Uterus (tissue), 4 donors: ENCODE measurements around the gene HTR4. TPM values are rescaled to one million over a fixed set of nuclear protein-coding genes. Genes with fewer than 3 reads are reported as not detected.

Experiments used
- DNase-seq, 2 donors: peaks; one replicate each; pipeline ENCODE4 v3.0.0-alpha.2; 2019 to 2020
- H3K27ac ChIP-seq, 2 donors: fragments of 200-600 bp; sonication (generic); 1 replicate in 1 of 2; 2 replicates in 1 of 2; pipeline ENCODE4 v1.5.1; 2016 to 2018
- H3K27me3 ChIP-seq, 2 donors: fragments of 200-600 bp; sonication (generic); one replicate each; pipeline ENCODE4 v1.5.1; 2018 to 2019; ENCODE audit warnings: control low read depth in 1 of 2
- H3K36me3 ChIP-seq, 2 donors: fragments of 200-600 bp; sonication (generic); one replicate each; pipeline ENCODE4 v1.5.1; 2019; ENCODE audit warnings: control low read depth in 1 of 2
- H3K4me1 ChIP-seq, 2 donors: fragments of 200-600 bp; sonication (generic); one replicate each; pipeline ENCODE4 v1.5.1; 2018 to 2019; ENCODE audit warnings: control low read depth in 1 of 2
- H3K4me3 ChIP-seq, 2 donors: fragments of 200-600 bp; sonication (generic); 1 replicate in 1 of 2; 2 replicates in 1 of 2; pipeline ENCODE4 v1.5.1; 2018 to 2019; ENCODE audit warnings: mild to moderate bottlenecking in 1 of 2
- H3K9me3 ChIP-seq, 2 donors: fragments of 200-600 bp; sonication (generic); one replicate each; pipeline ENCODE4 v1.5.1; 2019; ENCODE audit warnings: control low read depth in 1 of 2
- CTCF ChIP-seq, 4 experiments: fragments of 200-600 bp in 2 of 4; fragments of 450-650 bp in 2 of 4; sonication (generic) in 2 of 4; IDR thresholded peaks; one replicate each; pipeline ENCODE4 v1.5.1; 2016 to 2019; ENCODE audit warnings: antibody characterized with exemption in 4 of 4, mild to moderate bottlenecking in 2 of 4, moderate library complexity in 1 of 4
- POLR2A ChIP-seq, 2 donors: fragments of 450-650 bp; IDR thresholded peaks; one replicate each; pipeline ENCODE4 v1.6.1; 2016; ENCODE audit warnings: antibody characterized with exemption in 2 of 2, mild to moderate bottlenecking in 1 of 2, moderate library complexity in 1 of 2
- intact Hi-C: fragments of 100-400 bp; cut with DNase I; formaldehyde crosslinking; loops from one replicate; pipeline ENCODE4 v1.15.1; 2023; ENCODE audit warnings: low total_unique reads
- total RNA-seq, 4 donors: library from RNA; depleted of rRNA in 3 of 4; stranded (reverse); fragments of >200 nt in 3 of 4; gene quantifications; one replicate each; pipeline versions ENCODE4 v1.1.0 to v1.2.4, GENCODE V29; 2014 to 2023
- donor health status: DM: yes; HTN: yes; CAD: no.

The HTR4 gene
- total RNA-seq, 4 donors from 2014 or later: 0.26 to 0.40 TPM; not detected in 2

- Histone ChIP-seq H3K4me1 (no peaks in the 10 kb centered on the region), H3K36me3 (no peaks in the 10 kb centered on the region), H3K27me3 (no peaks in the 10 kb centered on the region), H3K4me3 (no peak overlapping the region), H3K27ac (no peak overlapping the region), H3K9me3 (no peaks in the 10 kb centered on the region)
- DNase-seq: no peak
- TF ChIP-seq POLR2A (IDR thresholded peaks at IDR 0.05) (no peak), CTCF (IDR thresholded peaks at IDR 0.05) (no peak)
- intact Hi-C loops: no loop called here
Measured at GRCh38 chr5:148663509-148663908, 9.2 kb upstream of the HTR4 start.

- no peak for TF ChIP-seq POLR2A (IDR thresholded peaks at IDR 0.05)
- no peak for TF ChIP-seq CTCF (IDR thresholded peaks at IDR 0.05)
- Histone ChIP-seq H3K4me1 (no peaks in the 10 kb centered on the region), H3K27ac (no peak overlapping the region), H3K9me3 (no peaks in the 10 kb centered on the region), H3K4me3 (no peak overlapping the region), H3K27me3 (no peaks in the 10 kb centered on the region), H3K36me3 (no peaks in the 10 kb centered on the region)
- no peak for DNase-seq
- intact Hi-C loops: no loop called here
Measured at GRCh38 chr5:148660346-148660660, 6.0 kb upstream of the HTR4 start.

- no peak for DNase-seq
- intact Hi-C loops: no loop called here
- Histone ChIP-seq H3K4me3 (no peak overlapping the region), H3K27me3 (no peaks in the 10 kb centered on the region), H3K4me1 (no peaks in the 10 kb centered on the region), H3K9me3 (no peaks in the 10 kb centered on the region), H3K36me3 (no peaks in the 10 kb centered on the region), H3K27ac (no peak overlapping the region)
- TF ChIP-seq POLR2A (IDR thresholded peaks at IDR 0.05) (no peak), CTCF (IDR thresholded peaks at IDR 0.05) (no peak)
Measured at GRCh38 chr5:148659641-148660345, 5.5 kb upstream of the HTR4 start.

GRCh38 chr5:148653291-148653835, 964 bp downstream of the HTR4 start:
- H3K27ac ChIP-seq: no peak overlapping the region
- H3K4me1 ChIP-seq: peaks cover 0 to 4% of the 10 kb centered on the region in 2 donors
- TF ChIP-seq CTCF (IDR thresholded peaks at IDR 0.05): no peak
- TF ChIP-seq POLR2A (IDR thresholded peaks at IDR 0.05): no peak
- H3K4me3 ChIP-seq: no peak overlapping the region
- DNase-seq: no peak
- intact Hi-C loops: no loop called here
- H3K36me3 ChIP-seq: no peaks in the 10 kb centered on the region
- H3K9me3 ChIP-seq: no peaks in the 10 kb centered on the region
- no peaks in the 10 kb centered on the region for H3K27me3 ChIP-seq

- Histone ChIP-seq H3K4me1 (peaks cover 0 to 4% of the 10 kb centered on the region in 2 donors), H3K27me3 (no peaks in the 10 kb centered on the region), H3K9me3 (no peaks in the 10 kb centered on the region), H3K4me3 (no peak overlapping the region), H3K27ac (no peak overlapping the region), H3K36me3 (no peaks in the 10 kb centered on the region)
- intact Hi-C loops: no loop called here
- DNase-seq: no peak
- TF ChIP-seq POLR2A (IDR thresholded peaks at IDR 0.05): no peak
Measured at GRCh38 chr5:148651528-148651927, 2.8 kb downstream of the HTR4 start.
